ENCODE results near the gene CHD5.
"Not testable (repeated sequence)": the region's sequence is repeated elsewhere in the genome, so short reads cannot be mapped to it uniquely, and the experiment has no call there.

Gene CHD5

DNA sequence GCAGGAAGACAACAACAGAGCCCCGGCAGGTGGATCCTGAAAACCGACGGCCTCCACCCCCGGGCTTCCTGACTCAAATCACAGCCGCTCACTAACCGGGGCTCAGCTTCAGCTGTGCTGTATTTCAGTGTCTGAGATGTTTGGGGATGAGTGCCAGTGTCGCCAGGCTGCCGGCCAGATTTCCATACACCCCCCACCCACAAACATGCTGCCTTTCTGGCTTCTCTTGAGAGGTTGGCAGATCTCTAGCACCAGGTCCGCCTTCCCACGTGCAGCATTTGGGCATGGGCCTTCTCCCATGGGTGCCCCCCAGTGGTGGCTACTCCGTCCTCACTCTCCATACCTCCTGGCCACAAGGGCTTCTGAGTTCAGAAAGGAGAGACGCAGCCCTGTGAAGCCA lies 99.7 kb downstream of the CHD5 start:
- DNase-seq = peak; percentile 68

DNA sequence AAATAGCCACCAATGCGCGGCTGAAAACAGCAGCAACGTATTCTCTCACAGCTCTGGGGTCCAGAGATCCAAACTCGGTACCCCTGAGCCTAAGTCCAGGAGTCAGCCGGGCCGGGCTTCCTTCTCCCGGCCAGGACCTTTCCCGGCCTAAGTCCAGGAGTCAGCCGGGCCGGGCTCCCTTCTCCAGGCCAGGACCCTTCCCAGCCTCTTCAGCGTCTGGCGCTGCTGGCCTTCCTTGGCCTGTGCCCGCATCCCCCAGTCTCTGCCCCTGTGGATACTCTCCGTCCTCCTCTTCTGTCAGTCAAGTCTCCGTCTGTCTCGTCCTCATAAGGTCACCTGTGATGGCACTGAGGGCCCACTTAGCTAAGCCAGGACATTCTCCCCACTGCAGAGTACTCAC lies 102.2 kb downstream of the CHD5 start:
- DNase-seq = no peak

GRCh38 chr1:6077506-6077905 lies 102.6 kb downstream of the CHD5 start:
- no peak for DNase-seq

- not testable (repeated sequence) for DNase-seq
Observed at GRCh38 chr1:6077061-6077460, 103.1 kb downstream of the CHD5 start.

DNA sequence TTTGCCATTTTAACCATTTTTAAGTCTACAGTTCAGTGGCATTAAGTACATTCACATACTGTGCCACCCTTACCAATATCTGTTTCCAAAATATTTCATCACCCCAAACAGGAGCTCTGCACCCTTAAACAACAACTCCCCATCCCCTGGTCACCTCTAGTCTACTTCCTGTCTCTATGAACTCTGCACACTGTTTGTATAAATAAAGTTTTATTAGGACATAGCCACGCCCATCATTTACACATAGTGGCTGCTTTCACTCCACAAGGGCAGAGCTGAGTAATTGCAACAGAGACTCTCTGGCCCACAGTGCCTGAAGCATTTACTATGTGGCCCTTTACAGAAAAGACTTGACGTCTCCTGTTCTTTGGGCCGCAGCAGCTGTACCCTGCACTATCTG lies 104.4 kb downstream of the CHD5 start:
- DNase-seq = no peak

DNA sequence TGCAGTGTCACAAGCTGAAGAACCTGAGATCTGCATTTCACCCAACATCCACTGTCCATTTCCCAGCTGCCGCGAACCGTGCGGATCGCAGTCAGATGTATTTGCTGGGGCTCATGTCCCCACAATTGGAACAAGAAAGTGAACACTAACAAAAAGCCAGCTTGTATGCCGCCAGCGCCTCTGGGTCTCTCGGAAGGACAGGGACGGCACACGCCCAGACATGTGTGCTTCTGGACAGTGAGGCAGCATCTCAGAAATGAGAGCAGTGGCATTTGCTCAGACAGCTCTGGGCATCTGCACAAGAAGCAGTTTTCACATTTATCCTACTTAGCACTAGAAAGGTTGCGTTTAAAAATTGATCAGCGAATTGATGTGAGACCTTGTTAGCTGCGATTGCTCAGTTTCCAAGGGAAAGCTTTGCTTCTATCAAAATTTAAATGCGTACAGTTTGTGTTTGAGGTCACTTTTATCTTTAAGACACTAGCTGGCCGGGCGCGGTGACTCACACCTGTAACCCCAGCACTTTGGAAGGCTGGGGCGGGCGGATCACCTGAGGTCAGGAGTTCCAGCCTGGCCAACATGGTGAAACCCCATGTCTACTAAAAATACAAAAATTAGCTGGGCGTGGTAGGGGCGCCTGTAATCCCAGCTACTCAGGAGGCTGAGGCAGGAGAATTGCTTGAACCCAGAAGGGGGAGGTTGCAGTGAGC lies 105.8 kb downstream of the CHD5 start:
- DNase-seq = no peak

DNA sequence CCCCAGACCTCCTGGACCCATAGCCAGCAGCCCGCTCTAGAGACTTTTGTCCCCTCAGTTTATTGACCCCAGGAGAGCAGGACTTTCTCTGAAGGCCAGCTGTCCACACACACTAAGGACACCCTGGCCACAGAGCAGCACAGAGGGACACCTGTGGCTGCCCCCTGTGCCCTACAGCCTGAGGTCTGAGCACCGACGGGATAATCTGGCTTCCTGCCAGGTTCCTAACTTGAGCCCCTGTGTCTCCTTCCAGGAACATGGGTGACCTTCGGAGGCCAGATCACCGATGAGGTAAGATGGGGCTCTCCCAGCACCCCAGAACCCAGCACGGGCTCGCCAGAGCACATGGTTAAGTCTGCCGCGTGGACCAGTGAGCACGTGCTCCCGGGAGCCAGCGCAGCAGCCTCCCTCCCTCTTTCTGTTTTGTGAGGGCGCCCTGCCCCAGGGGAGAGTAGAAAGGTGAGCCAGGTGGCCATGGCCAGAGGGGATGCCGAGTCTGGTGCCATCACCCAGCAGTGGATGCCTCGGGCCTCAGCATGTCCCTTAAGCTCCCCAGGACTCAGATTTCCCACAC lies 106.6 kb downstream of the CHD5 start:
- no peak for DNase-seq

GRCh38 chr1:6072774-6073479 lies 107.2 kb downstream of the CHD5 start:
- DNase-seq = no peak

DNA sequence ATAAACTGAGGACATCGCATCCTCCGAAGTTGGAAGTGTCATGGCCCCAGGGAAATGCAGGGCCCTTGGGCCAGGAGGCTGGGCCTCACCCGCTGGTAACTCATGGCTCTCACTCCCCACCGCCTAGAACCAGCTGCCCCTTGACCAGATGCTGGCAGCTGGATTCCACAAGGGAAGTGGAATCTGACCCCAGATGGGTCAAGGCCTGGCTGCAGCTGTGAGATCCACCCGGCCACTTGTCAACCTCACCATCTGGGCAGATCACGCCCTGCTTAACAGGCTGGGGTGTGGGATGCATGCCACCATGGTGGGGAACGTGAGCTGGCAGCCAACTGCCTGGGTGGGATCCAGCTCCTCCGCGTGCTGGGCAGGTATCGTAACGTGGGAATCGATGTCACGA lies 108.9 kb downstream of the CHD5 start:
- peak; percentile 46 for DNase-seq

DNA sequence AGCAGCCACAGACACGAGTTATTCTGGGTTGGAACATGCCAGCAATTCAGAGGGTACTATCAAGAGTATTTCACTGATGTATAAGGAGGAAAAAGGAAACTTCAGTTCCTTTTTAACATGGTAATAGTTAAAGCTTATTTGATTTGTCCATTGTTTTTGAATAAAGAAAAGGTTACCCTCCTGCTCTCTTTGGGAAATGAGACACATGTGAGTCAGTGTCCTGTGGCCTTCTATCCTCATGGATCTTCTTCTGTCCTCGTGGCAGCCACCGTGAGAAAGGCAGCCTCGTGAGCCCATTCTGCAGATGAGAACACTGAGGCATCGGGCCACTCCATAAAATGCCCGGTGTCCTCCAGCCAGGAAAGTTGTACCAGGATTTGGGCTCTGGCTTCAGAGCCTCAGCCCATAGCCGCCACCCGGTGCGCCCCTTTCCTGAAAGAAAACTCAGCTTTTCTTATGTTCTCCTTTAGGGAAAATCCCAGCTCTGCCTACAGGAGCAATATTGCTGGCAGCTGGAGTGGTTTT lies 109.6 kb downstream of the CHD5 start:
- no peak for DNase-seq

GRCh38 chr1:6069573-6069972 lies 110.5 kb downstream of the CHD5 start:
- DNase-seq = no peak

DNA sequence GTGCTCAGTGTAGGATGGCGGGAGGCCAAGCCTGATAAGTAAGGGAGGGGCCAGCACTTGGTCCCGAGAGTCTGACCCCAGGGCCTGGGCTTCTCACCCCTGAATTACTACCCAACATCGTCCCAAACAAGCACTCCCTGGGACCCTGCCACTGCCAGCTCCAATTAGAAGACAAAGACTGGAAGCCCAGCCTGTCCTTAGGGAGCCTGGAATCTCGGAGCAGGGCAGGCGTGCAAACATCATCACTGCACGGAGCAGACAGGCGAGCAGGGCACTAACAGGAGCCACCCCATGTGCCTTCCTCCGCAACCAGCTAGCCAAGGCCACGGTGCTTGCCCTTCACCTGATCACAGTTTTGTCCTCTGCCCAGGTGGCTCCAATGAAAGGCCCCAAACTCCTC lies 111.2 kb downstream of the CHD5 start:
- no peak for DNase-seq

- DNase-seq = no peak
Observed at GRCh38 chr1:6068073-6068472, 112.0 kb downstream of the CHD5 start.

DNA sequence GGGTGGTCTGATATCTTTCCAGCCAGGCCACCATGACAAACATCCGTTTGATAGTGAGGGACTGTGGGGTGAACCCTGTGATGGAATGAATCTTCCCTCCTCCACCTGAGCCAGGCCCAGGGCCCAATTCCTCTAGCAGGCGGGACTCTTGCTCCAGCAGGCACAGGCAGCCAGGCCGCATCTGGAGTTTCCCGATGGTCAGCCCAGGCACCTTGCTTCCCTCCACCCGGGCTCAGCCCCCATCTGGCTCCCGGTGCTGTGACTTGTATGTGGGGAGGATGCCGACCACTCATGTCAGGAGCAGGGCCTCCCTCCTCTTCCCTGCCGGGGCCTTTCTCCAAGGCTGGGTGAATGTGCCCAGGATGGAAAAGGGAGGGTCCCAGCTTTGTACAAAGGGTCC lies 113.4 kb downstream of the CHD5 start:
- no peak for DNase-seq

DNA sequence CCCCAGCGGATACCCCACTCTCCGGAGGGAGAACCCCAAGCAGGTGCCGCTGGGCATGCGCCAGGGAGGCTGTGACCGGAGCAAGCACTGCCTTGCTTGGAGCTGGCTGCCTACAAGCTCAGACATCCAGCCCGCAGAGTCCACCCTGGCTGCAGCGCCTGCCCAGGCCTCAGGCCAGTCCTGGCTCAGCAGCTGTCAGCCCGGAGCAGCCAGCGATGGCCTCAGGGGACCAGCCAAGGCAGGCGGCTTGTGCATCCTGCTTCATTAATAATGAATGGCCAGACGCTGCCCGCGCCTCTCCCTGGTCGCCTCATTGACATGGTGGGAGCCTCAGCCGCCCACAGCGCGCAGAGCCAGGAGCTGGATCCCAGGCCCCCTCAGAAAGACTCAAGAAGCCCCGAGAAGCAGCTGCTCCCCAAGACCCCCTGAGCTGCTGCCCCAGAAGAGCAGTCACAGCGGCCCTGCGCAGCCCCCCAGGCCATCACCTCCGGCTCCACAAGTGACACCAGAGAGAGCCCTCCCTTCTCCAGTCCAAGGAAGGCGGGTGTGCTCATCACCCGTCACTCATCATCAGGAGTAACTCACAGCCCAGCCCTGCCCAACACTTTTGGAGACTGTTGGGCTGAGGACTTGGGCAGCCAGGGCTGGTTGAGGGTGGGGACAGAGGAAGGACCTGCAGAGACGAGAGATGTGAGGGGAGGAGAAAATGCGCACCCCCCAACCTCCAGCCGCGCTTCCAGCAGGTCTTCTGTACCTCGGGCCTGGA lies 114.8 kb downstream of the CHD5 start:
- peak; percentile 69 for DNase-seq

- DNase-seq = not testable (repeated sequence)
Observed at GRCh38 chr1:6063532-6064053, 116.5 kb downstream of the CHD5 start.

DNA sequence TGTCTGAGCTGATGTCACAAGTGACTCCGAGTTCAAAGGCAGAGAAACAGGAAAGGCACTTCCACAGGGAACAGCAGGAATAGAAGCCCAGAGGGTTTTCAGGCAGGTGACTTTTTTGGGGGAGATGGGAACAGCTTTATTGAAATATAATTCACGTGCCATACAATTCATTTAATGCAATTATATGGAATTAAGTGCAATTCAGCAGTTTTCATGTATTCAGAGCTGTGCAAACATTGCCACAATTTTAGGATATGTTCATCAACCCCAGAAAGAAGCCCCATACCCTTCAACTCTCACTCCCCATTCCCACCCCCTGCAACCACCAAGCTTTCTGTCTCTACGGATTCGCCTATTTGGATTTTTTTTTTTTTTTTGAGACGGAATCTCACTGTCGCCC lies 117.5 kb downstream of the CHD5 start:
- DNase-seq = no peak

DNA sequence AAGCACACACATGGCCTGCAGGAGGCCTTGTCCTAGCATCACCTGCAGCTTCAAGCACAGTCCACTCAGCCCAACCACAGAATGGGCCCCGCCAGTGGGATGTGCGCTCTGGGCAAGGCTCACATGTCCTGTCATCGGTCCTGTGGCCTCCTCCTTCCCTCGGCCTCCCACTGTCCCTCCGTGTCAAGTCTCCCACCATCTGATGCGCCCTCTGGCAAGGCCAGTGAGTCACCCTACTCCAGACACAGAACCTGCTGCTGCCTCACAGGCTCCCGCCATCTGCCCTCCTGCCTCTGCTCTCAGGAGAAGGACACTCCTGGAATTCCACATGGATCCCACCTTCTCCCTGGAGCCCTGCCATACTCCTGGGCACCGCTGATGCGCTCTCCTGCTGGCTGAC lies 120.3 kb downstream of the CHD5 start:
- no peak for DNase-seq

GRCh38 chr1:6057170-6057845 lies 122.8 kb downstream of the CHD5 start:
- no peak for DNase-seq

GRCh38 chr1:6056572-6056948 lies 123.6 kb downstream of the CHD5 start:
- no peak for DNase-seq

GRCh38 chr1:6054596-6054995 lies 125.5 kb downstream of the CHD5 start:
- DNase-seq = no peak

DNA sequence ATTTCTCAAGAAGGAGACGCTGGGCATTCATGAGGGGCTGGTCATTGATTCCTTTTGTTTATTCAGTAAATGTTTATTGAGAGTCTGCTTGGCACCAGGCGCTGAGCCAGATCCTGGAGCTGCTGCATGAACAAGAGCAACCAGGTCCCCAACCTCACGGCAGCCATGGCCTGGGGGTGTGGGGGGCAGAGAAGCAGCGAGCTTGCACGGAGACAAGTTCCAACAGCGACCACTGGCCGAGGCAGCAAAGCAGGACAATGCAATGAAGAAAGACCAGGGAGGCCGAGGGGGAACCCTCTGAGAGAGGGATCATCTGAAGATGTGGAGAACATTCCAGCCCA lies 126.9 kb downstream of the CHD5 start:
- no peak for DNase-seq

All from right hindlimb (tissue), 1 donor.